GM18907 (cell line): Measurements from ENCODE around the gene DCTN4.
"Not testable (repeated sequence)": the region's sequence is repeated elsewhere in the genome, so short reads cannot be mapped to it uniquely, and the experiment has no call there.

Experiments
- ATAC-seq: cut with Tn5 transposase; IDR thresholded peaks from one replicate; pipeline ENCODE4 v1.9.1; 2021; ENCODE audit warnings: mild to moderate bottlenecking, moderate library complexity; ENCODE audit not compliant: unreplicated experiment

The DCTN4 gene

DNA sequence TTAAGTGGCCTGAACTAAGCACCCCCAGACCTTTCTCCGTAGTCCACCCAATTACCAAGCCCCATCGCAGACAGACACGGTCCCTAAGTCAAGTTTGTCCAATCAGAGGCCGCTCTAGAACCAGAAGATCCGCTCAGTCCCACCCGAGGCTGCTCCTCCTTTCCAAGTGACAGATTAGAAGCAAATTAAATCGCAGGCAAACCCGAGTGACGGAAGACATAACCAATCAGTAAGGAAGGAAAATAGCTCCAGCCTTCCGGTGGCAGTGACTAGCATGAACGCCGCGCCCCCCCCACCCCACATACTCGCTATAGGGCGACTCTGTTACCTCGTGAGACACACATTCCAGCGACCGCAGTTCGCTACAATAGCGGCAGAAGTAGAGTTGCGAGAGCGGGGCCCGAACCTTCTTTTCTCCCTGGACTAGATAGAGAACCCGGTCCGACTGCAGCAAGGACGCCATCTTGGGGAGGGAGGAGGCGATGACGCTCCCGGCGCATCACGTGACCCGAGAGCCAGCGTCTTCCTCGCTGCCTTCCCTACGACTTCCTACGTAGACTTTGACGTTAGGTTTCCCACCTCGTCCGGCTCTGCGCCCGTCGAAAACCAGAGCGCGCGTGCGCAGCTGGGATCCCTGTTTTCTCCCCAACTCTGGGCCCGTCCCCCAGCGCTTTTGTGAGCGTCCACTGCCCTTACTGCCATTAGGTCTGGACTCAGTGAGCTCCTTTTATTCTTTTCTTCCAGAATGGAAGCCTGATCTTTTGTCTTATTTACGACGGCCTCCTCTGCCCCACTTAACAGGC is at the start of gene DCTN4:
Gene DCTN4, minus strand, starts transcription at position 487 of the 803 bp plus-strand sequence. Its CDS starts 24 bp downstream, at position 463.
- peak; percentile 95 for ATAC-seq

GRCh38 chr5:150804388-150804787 is 45.6 kb upstream of the DCTN4 start:
- no peak for ATAC-seq

DNA sequence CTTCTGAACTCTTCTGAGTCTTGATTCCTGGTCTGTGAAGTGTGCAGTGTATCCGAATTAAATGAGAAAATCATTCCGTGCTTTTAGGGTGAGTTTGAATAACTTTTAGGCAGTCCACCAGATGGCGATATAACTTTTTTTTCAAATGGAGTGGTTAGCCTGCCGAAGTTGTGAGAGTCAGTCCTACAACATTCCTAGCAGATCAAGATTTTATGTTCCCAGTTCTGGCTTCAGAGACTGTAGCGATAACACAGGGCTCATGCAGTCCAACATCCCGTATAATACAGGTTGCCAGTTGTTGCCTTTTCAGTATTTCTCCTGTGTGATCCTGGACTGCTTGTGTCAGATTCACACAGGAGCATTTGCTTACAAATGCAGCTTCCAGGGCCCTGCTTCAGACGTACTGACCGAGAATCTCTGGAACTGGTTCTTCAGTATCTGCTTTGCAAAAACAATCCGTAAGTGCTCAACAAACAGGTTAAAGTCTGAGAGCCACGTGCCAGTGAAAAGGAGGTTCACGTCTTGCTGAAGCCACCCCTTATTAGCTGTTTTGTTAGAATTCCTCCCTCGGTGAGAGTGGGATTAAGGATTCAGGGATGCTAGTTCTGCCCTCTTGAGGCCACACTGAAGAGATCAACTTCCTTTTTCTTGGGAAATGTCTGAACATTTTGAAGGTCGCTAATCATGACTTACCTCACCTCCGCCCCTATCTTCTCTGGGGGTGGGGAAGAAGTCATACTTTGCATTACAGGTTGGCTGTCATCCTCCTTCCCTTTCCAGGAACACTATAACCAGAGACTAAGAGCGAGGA is 42.5 kb upstream of the DCTN4 start:
- ATAC-seq: peak; percentile 74

GRCh38 chr5:150797384-150797783 is 38.6 kb upstream of the DCTN4 start:
- no peak for ATAC-seq

GRCh38 chr5:150794927-150795326 is 36.1 kb upstream of the DCTN4 start:
- no peak for ATAC-seq

DNA sequence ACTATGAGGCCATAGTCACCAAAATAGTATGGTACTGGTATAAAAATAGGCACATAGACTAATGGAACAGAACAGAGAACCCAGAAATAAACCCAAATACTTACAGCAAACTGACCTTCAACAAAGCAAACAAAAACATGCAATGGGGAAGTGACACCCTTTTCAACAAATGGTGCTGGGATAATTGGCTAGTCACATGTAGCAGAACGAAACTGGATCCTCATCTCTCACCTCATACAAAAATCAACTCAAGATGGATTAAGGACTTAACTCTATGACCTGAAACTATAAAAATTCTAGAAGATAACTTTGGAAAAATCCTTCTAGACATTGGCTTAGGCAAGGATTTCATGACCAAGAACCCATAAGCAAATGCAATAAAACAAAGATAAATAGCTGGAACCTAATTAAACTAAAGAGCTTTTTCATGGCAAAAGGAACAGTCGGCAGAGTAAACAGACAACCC is 34.6 kb upstream of the DCTN4 start:
- ATAC-seq: not testable (repeated sequence)

- no peak for ATAC-seq
Observed at GRCh38 chr5:150791536-150791935, 32.7 kb upstream of the DCTN4 start.

DNA sequence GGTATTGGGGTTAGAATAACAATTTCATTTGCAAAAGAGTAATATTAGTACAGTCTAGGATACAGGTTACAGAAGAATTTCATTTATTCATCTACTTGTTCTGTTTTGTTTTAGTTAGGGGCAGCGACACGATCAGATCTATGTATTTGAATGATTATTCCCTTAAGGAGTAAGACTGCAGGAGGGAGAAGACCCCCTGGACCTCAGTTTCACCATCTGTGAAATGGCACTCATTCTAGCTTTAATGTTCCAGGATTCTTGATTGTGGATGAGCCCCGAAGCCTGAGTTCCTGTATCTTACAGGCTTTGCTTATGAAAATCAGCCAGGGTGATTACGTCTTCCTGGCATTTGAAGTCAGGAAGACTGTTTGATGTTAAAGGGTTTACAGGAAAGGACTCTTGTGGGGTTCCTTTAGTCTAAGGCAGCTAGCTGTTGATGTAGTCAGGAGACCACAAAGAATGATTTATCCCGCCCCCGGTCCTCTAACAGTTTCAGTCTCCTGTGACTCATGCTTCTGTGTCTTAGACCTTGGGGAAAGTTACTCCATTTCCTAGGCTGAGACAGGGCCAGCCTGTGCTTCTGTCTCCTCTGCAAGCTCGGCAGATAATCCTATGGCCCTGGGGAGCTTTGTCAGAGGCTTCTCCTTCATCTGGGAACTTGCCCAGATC is 31.3 kb upstream of the DCTN4 start:
- ATAC-seq: peak; percentile 96

DNA sequence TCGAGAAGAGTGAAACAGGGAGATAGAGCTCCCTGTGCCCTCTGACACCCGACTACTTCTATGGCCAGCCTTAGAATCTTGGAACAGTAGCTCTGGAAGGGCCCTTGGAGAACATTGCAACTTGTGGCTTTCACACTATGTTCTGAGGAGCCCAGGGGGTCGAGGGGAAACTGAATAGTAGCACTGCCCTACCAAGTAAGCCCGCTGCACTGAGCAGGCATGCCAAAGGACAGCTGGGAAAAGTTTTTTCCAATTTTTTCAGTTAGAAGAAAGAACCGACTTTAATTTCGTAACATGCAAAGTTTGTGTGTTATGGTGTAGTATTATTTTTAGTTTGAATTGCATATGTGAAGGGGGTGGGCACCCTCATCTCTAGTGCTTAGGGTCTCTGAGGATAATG is 30.6 kb upstream of the DCTN4 start:
- ATAC-seq: no peak

GRCh38 chr5:150788977-150789376 is 30.2 kb upstream of the DCTN4 start:
- ATAC-seq: no peak

DNA sequence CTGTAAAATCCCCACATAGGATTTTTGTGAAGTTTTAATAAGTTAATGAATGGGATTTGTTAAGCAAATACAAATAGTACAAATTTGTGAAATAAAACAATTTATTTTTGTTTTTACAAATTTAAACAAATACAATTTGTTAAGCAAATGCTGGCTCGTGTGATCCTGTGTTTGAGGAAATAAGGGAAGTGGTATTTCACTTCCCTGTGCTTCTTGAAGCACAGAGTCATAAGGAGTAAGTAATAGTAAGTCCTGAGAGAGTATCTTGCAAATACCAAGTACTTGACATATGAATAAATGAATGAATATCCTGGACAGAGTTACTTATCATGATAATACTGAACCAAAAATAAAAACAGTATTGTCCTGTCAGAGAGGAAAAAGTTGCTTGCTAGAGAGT is 28.8 kb upstream of the DCTN4 start:
- ATAC-seq: no peak

GRCh38 chr5:150786876-150787275 is 28.1 kb upstream of the DCTN4 start:
- no peak for ATAC-seq

GRCh38 chr5:150785950-150786349 is 27.1 kb upstream of the DCTN4 start:
- ATAC-seq: no peak

- ATAC-seq: peak; percentile 43
Observed at GRCh38 chr5:150783422-150783928, 24.7 kb upstream of the DCTN4 start.

DNA sequence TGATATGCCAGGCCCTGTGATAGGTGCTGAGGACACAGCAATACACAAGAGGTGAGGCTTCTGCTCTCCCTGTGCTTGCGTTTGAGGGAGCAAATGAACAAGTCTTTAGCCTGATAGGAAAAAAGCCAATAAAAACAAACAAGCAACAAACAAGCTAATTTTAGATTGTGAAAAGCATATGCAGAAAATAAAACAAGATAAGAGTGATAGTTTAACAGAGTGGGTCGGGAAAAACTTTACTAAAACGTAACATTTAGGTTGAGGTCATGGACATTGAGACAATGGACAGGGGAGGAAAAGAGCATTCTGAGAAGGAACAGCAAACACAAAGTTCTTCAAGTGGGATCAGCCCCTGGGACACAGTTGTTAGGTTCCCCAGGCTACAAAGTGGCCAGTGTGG is 24.0 kb upstream of the DCTN4 start:
- ATAC-seq: no peak

GRCh38 chr5:150781706-150782614 is 23.1 kb upstream of the DCTN4 start:
- no peak for ATAC-seq

- ATAC-seq: no peak
Observed at GRCh38 chr5:150780816-150781221, 22.0 kb upstream of the DCTN4 start.

- peak; percentile 69 for ATAC-seq
Observed at GRCh38 chr5:150780187-150780692, 21.4 kb upstream of the DCTN4 start.

DNA sequence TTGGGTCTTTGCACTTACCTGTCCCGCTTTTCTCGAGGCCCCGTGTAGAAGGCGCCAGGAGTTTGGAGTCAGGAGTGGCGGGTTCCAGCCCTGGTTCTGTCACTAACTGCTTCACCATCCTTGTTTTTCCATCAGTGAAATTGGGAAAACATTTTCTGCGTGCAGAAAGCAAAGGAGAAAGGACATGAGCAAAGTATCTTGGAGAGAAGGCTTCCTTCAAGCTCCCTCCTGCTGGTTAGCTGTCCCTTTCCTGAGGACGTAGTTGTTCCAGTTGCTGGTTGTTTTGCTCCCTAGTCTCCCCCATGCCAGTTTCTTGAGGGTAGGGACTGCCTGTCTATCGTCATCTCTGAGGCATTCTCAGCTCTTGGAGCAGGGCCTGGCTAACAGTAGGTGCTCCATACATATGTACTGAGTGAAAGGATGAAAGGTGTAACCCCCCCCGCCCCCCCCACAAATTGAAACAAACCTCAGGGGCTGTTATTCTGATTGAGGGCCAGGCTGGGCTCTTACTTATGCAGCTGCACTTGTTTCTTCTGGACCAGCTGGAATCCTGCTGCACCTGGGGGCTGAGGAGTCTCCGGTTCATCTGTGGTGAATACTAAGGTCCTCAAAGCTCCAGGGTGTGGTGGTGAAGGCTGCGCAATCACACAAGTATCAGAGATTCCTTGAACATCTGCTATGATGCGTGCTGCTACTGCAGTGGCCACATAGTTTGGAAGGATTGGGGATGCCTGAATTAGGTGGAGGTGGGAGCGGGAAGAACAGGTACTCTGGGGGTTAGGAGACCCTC is 20.8 kb upstream of the DCTN4 start:
- peak; percentile 2 for ATAC-seq
